HepG2 (cell line): ENCODE results near the gene IFT43.

ENCODE experiments used
- ZNF121 ChIP-seq: sonication (generic); formaldehyde crosslinking; IDR thresholded peaks from 2 replicates; pipeline ENCODE4 v1.5.0; 2020; ENCODE audit warnings: mild to moderate bottlenecking, missing genetic modification reagents
- ZNF142 ChIP-seq: sonication (generic); formaldehyde crosslinking; IDR thresholded peaks from 2 replicates; pipeline ENCODE4 v1.4.0; 2020; ENCODE audit warnings: missing genetic modification reagents
- ZNF430 ChIP-seq: sonication (generic); formaldehyde crosslinking; IDR thresholded peaks from 2 replicates; pipeline ENCODE4 v1.9.0; 2021; ENCODE audit warnings: mild to moderate bottlenecking, missing genetic modification reagents

- TF ChIP-seq ZNF430 (CRISPR knock-in tag) (no peak), ZNF121 (CRISPR knock-in tag) (no peak), ZNF142 (no peak)
These were observed 38.2 kb downstream of the IFT43 start for GRCh38 chr14:76023757-76024156.
